ENCODE results near the gene PFKFB3. TPM values are rescaled to one million over a fixed set of nuclear protein-coding genes. Genes with fewer than 3 reads are reported as not detected.
A peak's percentile ranks its signal among the peaks of the same experiment; 100 is the strongest.
"Not testable (repeated sequence)": the region's sequence is repeated elsewhere in the genome, so short reads cannot be mapped to it uniquely, and the experiment has no call there.

Gene PFKFB3
- total RNA-seq, 1 donor from 2014 or later, result 28.4 TPM

DNA sequence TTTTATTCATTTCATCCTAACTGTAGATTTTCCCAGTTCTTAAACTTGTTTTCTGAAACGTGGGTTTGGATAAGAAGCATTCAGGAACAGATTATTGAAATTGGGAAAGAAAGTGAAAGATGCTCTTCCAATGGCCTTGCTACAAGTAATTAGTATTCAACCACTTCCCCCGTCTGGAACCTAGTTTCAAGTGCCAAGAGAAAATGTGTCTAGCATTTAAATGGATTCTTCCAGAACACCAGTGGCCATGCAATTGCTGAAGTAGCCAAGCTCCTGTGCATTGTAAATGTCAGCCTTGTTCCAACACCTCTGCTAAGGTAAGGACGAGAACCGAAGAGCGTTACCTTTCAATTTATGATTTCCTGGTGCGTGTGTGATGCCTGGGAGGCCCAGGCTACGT is 68.2 kb downstream of the PFKFB3 start:
- no peak for DNase-seq (ENCODE audit: low read depth, low spot score)

DNA sequence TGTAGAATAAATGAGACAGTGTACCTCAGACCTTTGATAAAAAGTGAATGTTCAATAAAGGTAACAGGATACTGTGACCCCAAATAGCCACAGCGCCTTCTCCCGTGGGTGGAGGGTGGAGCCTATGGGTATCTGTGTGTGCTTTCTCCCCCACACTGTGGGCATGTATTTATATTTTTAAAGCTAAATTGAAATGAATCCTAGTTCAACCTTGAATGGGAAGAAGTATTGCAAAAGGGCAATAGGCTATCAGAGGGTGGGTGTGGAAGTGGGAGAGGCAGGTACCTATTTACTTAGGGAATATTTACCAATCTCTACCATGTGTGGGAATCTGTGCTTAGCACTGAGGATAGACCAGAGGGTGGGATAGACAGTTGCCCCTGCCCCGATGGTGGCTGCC is 68.9 kb downstream of the PFKFB3 start:
- DNase-seq (ENCODE audit: low read depth, low spot score), result no peak

DNA sequence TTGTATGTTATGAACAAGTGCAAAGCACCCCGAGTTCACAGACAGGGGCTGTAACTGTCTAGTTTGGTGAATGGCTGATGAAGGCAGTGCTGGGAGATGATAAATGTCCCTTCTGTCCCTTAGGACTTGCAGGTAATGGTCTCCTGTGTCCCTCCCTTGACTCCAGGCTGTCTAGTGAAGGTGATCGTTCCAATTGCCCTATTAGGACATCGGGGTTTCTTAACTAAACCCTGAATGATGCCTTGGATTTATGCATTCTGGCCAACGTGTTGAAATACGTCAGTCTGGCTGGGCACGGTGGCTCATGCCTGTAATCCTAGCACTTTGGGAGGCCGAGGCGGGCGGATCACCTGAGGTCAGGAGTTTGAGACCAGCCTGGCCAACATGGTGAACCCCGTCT is 69.4 kb downstream of the PFKFB3 start:
- DNase-seq (ENCODE audit: low read depth, low spot score), result no peak

DNA sequence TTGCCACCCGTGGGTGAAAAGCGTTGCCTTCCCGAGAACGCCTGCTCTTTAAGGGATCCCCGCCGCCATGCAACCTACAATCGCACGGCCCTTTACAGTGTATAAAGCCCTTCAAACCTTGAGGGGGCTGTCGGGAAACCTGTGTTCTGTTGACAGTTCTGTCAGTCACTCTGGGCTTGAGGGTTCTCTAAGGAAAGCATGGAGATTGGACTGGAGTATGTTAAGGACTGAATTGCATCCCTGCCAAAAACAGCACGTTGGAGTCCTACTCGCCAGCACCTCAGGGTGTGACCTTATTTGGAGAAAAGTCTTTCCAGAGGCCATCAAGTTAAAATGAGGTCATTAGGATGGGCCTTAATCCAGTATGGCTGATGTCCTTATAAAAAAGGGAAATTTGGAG is 70.6 kb downstream of the PFKFB3 start:
- no peak for DNase-seq (ENCODE audit: low read depth, low spot score)

DNA sequence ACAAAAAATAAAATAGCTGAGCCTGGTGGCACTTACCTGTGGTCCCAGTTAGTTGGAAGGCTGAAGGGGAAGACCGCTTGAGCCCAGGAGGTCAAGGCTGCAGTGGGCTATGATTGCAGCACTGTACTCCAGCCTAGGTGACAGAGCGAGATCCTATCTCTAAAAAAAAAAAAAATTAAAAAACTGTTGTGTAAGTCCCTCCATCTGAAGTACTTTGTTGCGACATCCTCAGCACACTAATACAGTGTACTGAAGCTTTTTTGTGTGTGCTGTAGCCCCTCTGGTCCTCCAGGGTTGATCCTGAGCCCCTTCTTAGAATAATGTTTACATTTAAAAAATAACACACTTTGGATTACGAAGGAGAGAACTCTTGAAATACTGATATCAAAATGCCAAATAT is 71.3 kb downstream of the PFKFB3 start:
- no peak for DNase-seq (ENCODE audit: low read depth, low spot score)

DNA sequence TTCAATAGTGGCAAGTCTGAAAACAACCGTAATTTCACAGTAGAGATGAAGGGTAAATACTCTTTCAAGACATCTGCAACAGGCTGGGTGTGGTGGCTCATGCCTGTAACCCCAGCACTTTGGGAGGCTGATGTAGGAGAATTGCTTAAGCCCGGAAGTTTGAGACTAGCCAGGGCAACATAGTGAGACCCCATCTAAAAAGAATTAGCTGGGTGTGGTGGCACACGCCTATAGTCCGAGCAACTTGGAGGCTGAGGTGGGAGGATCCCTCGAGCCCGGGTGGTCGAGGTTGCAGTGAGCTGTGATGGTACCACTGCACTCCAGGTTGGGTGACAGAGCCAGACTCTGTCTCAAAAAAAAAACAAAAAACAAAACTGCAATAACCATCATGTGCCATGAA is 71.8 kb downstream of the PFKFB3 start:
- no peak for DNase-seq (ENCODE audit: low read depth, low spot score)

DNA sequence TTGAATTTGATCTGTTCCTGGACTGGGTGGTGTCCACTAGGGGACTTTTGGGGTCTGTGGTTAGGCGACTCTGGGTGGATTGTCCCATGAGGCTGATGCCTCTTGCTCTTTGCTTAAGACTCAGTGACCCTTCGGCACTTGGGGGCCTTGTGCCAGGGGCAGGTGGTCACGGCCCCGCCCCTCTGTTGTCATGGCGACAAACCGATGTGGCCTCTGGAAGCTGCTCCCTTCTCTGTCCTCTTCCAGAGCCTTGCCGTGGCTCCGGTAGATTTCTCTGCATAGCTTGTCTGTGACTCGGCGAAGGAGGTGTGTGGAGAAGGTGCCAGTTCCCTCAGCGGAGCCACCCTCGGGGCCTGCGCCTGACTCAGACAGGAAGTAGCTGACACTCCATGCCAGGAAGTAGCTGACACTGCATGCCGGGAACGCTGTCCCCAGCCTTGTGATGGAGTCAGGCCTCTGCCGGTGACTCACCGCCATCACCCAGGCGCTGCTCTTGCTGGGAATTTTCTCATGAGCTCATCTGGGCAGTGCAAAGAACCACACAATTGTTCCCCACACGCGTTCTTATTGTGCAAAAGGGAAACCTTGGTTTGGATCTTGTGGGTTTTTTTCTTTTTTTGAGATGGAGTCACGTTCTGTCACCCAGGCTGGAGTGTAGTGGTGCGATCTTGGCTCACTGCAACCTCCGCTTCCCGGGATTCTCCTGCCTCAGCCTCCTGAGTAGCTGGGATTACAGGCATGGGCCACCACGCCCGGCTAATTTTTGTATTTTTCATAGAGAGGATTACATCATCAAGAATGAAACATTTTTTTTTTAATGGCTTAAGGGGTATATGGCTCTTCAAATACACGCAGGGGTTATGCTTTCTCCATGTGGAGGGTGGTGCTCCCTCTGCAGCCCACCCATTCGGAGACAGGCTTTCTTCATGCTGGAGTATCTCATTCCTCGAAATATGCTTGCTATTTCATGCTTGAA is 72.6 kb downstream of the PFKFB3 start:
- DNase-seq (ENCODE audit: low read depth, low spot score), result peak; percentile 91

DNA sequence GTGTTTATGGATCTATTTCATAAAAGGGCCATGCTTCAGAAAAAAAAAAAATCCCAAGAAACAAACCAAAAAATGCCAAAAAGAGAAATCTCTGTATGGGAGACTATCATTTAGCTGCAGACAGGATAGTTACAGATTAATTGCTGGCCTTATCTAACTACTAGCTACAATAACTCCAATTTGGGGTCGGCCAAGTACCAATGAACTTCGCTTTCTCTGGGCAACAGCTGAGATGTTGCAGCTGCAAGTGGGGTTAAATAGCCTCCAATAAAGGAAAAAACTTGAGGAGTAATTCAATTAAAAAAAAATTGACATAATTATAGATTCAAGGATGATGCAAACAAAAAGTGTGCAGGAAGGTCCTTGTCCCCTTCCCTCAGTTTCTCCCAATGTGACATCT is 73.6 kb downstream of the PFKFB3 start:
- no peak for DNase-seq (ENCODE audit: low read depth, low spot score)

DNA sequence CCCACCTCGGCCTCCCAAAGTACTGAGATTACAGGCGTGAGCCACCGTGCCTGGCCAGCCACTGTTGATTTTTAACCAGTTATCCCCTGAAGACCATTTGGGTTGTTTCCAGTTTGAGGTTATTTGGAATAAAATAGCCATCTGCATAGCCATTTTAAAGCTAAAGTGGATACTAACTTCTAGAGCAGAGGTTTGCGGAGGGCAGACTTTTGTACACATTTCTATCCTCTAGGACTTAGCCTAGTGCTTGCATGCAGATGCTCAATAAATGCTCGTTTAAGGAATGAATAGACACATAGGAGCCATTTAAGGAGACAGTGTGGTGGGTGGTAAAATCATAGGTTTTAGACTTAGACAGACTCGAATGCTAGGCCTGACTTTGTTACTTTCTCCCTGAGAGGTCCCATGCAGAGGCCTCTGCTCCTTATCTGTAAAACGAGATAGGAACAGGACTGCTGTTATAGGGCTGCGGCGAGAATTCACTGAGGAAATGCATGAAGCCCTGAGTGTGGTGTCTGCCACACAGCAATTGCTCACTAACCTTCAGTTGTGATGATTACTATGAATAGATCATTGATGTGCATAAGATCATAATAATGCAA is 75.9 kb downstream of the PFKFB3 start:
- DNase-seq (ENCODE audit: low read depth, low spot score), result no peak

DNA sequence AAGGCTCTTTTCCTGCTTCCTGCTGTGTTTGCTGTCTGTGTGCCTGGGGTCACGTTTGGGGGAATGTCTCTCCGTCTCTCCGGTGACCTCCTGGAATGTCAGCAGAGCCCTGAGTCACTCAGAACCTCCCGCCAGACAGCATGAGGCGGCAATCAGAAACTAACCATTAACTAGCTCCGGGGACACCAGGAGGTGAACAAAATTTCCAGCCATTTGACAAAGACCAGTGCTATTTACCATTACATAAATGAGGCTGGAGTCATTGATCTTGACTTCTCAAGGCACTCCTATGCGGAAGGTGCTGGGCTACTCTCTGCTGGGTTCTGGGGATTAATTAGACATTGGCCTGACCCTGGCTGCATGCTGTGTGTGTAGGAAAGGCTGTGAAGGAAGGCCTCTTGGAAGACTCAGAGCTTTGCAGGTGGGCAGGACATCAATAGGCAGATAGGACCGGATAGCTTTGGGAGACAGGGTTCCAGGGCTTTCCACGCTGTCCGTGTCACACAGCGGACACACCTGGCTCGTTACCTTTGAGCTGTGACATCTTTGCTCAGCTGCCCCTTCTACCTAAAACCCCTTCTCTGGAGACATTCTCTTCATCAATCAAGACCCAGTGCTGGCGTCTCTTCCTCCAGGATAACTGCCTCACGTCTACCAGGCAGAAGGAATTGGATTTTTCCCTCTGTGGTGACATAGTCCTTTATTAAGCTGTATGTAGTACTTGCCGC is 77.0 kb downstream of the PFKFB3 start:
- DNase-seq (ENCODE audit: low read depth, low spot score), result no peak

DNA sequence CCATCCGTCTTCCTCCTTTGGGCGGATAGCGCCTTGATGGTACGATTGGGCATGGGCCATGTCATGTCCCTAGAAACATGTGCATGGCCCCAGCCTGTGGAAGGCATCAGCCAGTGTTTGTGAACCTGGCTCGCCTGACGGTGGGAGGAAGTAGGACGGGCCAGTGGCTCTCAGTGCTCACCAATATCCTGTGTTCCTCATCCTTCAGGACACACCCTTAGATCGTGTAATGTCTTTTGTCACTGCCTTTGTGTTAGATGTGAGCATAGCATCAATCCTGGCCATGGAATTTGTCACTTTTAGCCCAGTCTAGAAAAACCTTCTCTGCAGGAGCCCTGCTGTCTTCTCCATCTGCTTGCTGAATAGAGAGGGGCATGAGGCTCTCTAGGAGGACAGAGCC is 77.6 kb downstream of the PFKFB3 start:
- DNase-seq (ENCODE audit: low read depth, low spot score), result no peak

DNA sequence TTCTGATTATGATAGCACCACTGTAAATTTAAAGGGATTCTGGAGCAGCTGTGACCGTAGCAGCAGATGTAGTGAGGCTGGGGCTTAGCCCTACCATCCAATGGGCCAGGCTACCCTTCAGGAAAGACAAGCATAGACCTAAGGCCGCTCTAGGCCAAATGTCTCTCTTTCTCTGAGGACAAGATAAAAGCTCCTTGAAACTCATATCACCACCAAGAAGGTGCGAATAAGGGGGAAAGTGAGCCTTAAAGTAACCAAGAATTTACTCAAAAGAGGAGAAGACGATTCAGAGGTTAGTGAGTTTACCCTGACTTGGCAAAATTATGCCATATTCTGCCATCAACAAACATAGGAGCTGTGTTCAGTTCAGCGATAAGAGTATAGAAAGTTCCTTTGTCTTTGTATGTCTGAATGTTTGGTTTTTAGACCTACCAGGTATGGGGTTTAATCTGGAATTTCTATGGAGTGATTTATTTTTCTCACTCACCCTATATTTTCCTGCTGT is 79.8 kb downstream of the PFKFB3 start:
- DNase-seq (ENCODE audit: low read depth, low spot score), result no peak

DNA sequence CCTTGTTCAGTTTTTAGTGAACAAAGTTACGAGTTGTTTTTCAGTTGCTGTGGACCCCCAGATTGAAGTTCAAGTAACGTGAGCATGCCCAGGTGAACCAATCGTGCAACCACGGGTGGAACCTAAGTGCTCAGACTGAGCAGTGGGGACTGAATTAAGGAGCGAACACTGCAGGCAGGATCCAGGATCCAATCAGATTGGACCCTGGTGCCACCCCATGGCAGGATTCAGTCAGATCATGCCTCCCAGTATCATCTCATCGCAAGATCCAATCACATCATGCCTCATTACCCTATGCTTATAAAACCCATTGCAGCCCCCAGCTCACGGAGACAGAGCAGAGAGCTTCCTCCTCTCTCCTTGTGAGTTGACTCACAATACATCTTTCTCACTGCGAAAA is 80.9 kb downstream of the PFKFB3 start:
- no peak for DNase-seq (ENCODE audit: low read depth, low spot score)

DNA sequence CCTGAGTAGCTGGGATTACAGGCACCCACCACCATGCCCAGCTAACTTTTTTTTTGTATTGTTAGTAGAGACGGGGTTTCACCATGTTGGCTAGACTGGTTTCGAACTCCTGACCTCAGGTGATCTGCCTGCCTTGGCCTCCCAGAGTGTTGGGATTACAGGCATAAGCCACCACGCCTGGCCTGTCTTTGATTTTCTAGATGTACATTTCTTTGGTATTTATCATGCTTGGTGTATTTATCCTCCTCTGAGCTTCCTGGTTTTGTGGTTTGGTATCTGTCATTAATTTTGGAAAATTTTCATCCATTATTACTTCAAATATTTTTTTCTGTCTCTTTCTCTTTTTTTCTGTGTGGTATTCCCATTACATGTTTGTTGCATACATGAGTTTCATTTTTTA is 87.9 kb downstream of the PFKFB3 start:
- not testable (repeated sequence) for DNase-seq (ENCODE audit: low read depth, low spot score)

DNA sequence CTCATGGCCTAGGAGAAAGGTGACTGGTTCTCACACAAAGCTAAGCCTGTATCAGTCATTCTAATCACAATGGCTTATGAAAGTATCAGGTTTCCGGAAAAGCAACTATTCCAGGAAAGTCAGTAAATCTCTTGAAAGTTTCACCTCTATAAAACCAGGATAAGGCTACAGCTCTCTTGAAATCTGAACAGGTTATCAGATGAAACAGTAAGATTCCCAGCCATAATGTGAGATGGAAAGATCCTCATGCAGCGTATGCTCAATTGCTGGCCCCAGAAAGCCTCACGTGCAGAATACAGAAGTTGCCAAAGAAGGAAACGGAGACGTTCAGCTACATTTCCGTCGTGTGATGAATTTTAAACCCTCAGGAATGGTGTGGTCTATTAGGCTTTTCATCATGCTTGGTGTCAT is 90.0 kb downstream of the PFKFB3 start:
- DNase-seq (ENCODE audit: low read depth, low spot score), result no peak

DNA sequence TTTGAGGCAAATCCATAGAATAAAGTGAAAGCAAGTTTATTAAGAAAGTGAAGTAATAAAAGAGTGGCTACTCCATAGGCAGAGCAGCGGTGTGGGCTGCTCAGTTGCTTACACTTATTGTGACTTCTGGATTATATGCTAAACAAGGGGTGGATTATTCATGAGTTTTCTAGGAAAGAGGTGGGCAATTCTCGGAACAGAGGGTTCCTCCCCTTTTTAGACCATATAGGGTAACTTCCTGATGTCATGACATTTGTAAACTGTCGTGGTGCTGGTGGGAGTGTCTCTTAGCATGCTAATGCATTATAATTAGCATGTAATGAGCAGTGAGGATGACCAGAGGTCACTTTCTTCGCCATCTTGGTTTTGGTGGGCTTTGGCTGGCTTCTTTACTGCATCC is 93.7 kb downstream of the PFKFB3 start:
- not testable (repeated sequence) for DNase-seq (ENCODE audit: low read depth, low spot score)

DNA sequence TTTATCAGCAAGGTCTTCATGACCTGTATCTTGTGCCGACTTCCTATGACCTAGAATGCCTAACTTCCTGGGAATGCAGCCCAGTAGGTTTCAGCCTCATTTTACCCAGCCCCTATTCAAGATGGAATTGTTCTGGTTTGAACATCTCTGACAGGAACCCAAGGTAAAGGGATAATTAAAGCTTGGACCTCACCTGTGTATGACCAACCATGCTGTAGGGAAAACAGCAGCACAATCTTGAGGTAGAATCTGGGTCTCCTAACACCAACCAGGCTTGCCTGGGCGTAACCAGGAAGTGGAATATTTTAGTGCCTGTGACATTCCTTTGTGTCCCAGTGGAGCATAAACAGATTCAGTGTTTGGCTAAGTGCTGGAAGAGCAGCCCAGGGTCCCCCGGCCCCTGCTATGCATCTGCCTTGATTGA is 94.1 kb downstream of the PFKFB3 start:
- DNase-seq (ENCODE audit: low read depth, low spot score), result no peak

DNA sequence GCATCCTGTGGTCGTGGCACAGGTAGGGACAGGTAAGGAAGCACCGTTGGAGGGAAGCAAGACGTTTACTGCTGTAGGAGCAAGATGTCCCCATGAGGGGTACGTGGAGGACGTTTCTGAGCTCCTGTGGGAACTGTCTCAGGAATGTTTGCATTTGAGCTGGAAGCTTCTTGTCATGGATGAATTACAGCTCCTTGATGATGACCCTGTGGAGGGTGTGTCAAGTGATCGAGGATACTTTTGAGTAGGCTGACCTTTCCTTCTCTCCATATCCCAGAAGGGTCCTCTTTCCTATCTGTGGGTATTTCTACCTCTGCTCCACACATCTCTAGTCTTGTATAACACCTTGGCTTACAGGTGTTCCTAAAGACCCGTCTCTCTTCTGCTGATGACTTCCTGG is 94.8 kb downstream of the PFKFB3 start:
- DNase-seq (ENCODE audit: low read depth, low spot score), result no peak

DNA sequence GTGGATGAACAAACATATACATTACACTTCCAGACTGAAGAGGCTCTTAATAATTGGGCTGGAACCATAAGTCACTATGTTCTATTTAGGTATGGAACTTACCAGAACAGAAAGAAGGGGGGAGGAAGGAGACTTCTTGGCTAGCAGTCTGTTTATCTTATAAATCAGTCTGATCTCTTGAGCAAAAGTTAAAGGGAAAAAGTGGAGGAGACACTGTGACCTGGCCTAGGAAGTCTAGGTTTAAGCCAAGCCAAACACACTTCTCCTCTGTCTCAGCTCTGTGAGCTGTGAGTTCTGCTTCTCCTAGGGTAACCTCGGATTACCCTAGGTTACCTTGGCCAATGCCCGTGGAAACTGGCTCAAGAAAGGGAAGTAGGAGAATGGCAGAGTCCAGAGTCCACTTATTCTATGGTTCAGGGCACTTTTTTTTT is 95.2 kb downstream of the PFKFB3 start:
- DNase-seq (ENCODE audit: low read depth, low spot score), result no peak

DNA sequence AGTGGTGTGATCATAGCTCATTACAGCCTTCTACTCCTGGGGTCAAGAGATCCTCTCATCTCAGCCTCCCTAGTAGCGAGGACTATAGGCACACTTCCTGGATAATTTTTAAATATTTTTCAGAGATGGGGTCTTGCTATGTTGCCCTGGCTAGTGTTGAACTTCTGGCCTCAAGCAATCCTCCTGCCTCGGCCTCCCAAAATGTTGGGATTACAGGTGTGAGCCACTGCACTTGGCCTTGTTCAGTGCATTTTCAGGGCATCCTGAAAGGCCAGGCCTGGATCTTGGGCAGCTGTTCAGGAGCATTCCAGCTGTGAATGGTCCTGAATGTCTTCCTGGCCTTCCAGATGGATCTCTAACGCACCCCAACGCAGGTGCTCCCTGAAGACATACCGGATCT is 95.7 kb downstream of the PFKFB3 start:
- DNase-seq (ENCODE audit: low read depth, low spot score), result no peak

DNA sequence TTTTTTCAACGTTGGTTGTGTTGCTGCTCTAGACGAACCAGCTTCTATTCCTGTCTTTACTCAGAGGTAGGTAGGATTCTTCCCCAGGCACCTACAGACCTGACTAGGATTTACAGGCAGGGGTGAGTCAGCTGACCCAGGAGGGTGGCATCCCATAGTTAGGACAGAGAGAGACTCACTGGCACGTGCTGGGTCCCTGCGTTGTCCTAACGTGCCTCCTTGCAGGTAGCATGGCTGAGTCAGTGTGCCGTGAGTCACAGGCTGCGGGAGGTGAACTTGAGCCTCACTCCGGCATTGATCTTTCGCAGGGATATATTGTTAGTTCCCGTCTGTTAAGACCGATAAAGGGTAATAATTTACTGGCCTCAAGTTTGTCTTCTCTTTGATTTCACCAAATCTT is 96.5 kb downstream of the PFKFB3 start:
- DNase-seq (ENCODE audit: low read depth, low spot score), result no peak

DNA sequence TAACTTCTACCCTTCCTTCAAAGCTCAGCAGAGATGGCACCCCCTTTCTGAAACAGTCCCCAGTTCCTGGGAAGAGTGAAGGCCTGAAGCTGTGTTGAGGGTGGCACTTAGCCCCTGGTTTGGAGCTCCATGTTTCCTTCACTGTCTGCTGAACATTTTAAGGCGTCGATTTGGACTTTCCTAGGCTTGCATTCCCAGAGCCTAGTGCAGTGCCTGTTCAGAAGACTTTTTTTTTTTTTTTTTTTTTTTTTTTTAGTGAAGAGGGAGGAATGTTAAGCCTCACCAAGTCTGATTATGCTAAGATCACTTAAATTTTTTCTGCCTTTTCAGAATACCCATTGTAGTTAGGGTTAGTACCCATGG is 97.0 kb downstream of the PFKFB3 start:
- no peak for DNase-seq (ENCODE audit: low read depth, low spot score)
